SK-N-MC (cell line): Measurements from ENCODE around the gene GRK3.
"Not testable (repeated sequence)": the region's sequence is repeated elsewhere in the genome, so short reads cannot be mapped to it uniquely, and the experiment has no call there.

Experiments used
- EZH2 ChIP-seq: fragments of 200-600 bp; sonication (generic); IDR thresholded peaks from one replicate; pipeline ENCODE4 v1.6.1; 2017; ENCODE audit warnings: antibody characterized with exemption
- FOXP2 ChIP-seq: optimal IDR thresholded peaks from 2 replicates; pipeline ENCODE3; 2011; ENCODE audit warnings: mild to moderate bottlenecking, moderate library complexity; ENCODE audit not compliant: insufficient read depth; ENCODE audit errors: extremely low read length, control extremely low read depth
- POLR2AphosphoS5 ChIP-seq: IDR thresholded peaks from 2 replicates; pipeline ENCODE4 v1.6.1; 2012; ENCODE audit warnings: mild to moderate bottlenecking, low read depth, low read length, borderline replicate concordance

DNA sequence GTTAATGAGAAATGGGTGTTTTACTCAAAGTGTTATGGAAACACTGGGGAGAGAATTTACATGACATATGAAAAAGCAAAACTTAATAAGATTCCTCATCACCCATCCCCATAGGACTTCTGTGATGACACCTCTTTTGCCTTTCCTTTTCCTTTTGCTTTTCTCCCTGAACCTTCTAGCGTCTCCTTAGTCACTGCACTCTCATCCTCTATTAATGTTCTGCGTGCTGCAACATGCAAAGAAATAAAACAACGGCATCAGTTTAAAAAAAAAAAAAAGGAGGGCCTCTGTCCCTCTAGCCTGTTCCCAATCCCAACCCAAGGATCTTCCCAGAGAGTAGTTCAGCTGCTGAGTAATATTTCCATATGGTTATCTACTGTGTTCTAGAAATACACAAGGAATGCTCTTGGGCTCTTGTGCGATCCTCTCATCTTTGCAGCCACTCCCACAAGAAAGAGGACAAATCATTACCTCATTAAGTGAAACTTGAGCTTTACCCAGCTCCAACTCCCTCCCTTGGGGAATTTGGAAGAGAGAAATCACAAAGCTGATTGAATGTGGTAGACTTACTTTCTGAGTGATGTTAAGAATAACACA, 34.8 kb upstream of the GRK3 start:
- TF ChIP-seq EZH2, POLR2AphosphoS5, FOXP2: not testable (repeated sequence)
